T-helper 1 cell treated with Interleukin-12 subunit alpha and Interleukin-12 subunit beta and Interleukin-4 antibody, amounts not matched to agents 30 μg/mL and 1 μg/mL, for 36 hours (primary cell): ENCODE results near the gene ITFG1.
"Not testable (repeated sequence)": the region's sequence is repeated elsewhere in the genome, so short reads cannot be mapped to it uniquely, and the experiment has no call there.

Experiments used
- H3K27ac Mint-ChIP-seq: one replicate; pipeline ENCODE4 v1.8.0; 2021; ENCODE audit warnings: mild to moderate bottlenecking, mixed read lengths
- H3K27me3 Mint-ChIP-seq: one replicate; pipeline ENCODE4 v1.8.0; 2021; ENCODE audit warnings: low read depth, mixed read lengths
- H3K36me3 Mint-ChIP-seq: one replicate; pipeline ENCODE4 v1.8.0; 2021; ENCODE audit warnings: low read depth, mixed read lengths
- H3K4me1 Mint-ChIP-seq: one replicate; pipeline ENCODE4 v1.8.0; 2021; ENCODE audit warnings: low read depth, mixed read lengths
- H3K4me3 Mint-ChIP-seq: one replicate; pipeline ENCODE4 v1.8.0; 2021; ENCODE audit warnings: mild to moderate bottlenecking, moderate library complexity, mixed read lengths
- H3K9me3 Mint-ChIP-seq: one replicate; pipeline ENCODE4 v1.8.0; 2021; ENCODE audit warnings: mixed read lengths

Gene ITFG1

GRCh38 chr16:47236716-47237115, 224.1 kb downstream of the ITFG1 start:
- no peaks in the 10 kb centered on the region for H3K4me1 Mint-ChIP-seq
- no peak overlapping the region for H3K27ac Mint-ChIP-seq
- H3K9me3 Mint-ChIP-seq: no peaks in the 10 kb centered on the region
- H3K27me3 Mint-ChIP-seq: no peaks in the 10 kb centered on the region
- no peak overlapping the region for H3K4me3 Mint-ChIP-seq
- H3K36me3 Mint-ChIP-seq: peaks cover 5% of the 10 kb centered on the region

- peaks cover 3% of the 10 kb centered on the region for H3K36me3 Mint-ChIP-seq
- H3K27me3 Mint-ChIP-seq: no peaks in the 10 kb centered on the region
Observed at GRCh38 chr16:47230296-47230695, 230.6 kb downstream of the ITFG1 start.

GRCh38 chr16:47229053-47230050, 231.5 kb downstream of the ITFG1 start:
- no peak overlapping the region for H3K27ac Mint-ChIP-seq

More at GRCh38 chr16:47230296-47230695, 230.6 kb downstream of the ITFG1 start:
- no peak overlapping the region for H3K4me3 Mint-ChIP-seq
- no peak overlapping the region for H3K27ac Mint-ChIP-seq
- H3K4me1 Mint-ChIP-seq: peaks cover 7% of the 10 kb centered on the region
- H3K9me3 Mint-ChIP-seq: peaks cover 1% of the 10 kb centered on the region

GRCh38 chr16:47228241-47228640, 232.6 kb downstream of the ITFG1 start:
- H3K27ac Mint-ChIP-seq: no peak overlapping the region
- H3K4me3 Mint-ChIP-seq: no peak overlapping the region
- H3K27me3 Mint-ChIP-seq: no peaks in the 10 kb centered on the region
- peaks cover 7% of the 10 kb centered on the region for H3K4me1 Mint-ChIP-seq
- peaks cover 8% of the 10 kb centered on the region for H3K9me3 Mint-ChIP-seq
- peaks cover 3% of the 10 kb centered on the region for H3K36me3 Mint-ChIP-seq

More at GRCh38 chr16:47229053-47230050, 231.5 kb downstream of the ITFG1 start:
- peaks cover 8% of the 10 kb centered on the region for H3K9me3 Mint-ChIP-seq
- no peaks in the 10 kb centered on the region for H3K27me3 Mint-ChIP-seq
- peaks cover 7% of the 10 kb centered on the region for H3K4me1 Mint-ChIP-seq
- no peak overlapping the region for H3K4me3 Mint-ChIP-seq
- peaks cover 3% of the 10 kb centered on the region for H3K36me3 Mint-ChIP-seq

GRCh38 chr16:47213761-47214440, 247.0 kb downstream of the ITFG1 start:
- H3K4me1 Mint-ChIP-seq: no peaks in the 10 kb centered on the region
- H3K27me3 Mint-ChIP-seq: no peaks in the 10 kb centered on the region
- H3K4me3 Mint-ChIP-seq: no peak overlapping the region
- no peaks in the 10 kb centered on the region for H3K9me3 Mint-ChIP-seq
- peaks cover 4% of the 10 kb centered on the region for H3K36me3 Mint-ChIP-seq
- no peak overlapping the region for H3K27ac Mint-ChIP-seq

DNA sequence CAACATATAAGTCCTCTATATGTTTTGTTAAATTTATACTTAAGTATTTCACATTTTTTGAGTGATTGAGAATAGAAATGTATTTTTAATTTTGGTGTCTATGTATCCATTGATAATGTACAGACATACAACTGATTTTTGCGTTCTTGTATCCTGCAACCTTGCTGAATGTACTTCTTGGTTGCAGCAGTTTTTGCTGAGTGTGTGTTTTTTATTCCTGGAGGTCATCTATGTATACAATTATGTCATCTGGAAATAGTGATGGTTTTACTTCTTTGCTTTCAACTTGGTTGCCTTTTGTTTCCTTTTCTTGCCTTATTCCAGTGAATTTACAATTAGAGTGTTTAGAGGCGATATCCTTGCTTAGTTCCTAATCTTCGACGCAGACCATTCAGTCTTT, 249.6 kb downstream of the ITFG1 start:
- Mint-ChIP-seq H3K27me3 (no peaks in the 10 kb centered on the region), H3K27ac (no peak overlapping the region), H3K9me3 (no peaks in the 10 kb centered on the region), H3K4me3 (no peak overlapping the region), H3K36me3 (peaks cover 2% of the 10 kb centered on the region), H3K4me1 (no peaks in the 10 kb centered on the region)

DNA sequence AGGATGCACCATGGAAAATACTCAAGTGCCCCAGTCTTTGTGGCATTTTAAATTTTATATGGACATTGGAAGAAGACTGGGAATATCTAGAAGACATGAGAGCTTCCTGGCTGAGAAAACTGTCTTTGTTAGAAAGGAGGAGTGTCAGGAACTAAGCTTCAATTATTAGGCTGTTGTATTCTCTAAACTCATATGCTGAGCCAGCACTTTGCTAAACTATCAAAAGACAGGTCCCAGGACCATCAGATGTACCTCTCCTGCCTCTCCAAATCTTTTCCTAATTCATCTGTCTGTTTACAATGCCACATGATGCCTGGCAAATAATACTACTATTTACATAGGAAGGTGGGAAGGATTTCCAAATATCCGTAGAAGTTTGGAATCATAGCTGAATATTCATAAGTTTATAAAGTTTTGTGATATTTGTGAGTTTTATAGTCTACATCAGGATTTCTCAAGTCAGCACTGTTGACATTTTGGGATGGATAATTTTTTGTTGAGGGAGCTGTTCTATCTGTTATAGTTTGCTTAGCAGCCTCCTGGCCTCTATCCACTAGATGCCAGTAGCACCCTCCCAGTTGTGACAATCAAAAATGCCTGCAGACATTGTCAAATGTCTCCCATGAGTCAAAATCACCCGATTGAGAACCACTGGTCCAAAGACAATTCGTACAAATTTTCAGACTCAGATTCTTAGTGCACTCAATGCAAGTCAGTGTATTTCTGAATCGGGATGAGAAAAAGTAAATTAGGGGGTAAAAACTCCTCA, 255.9 kb downstream of the ITFG1 start:
- H3K4me3 Mint-ChIP-seq: no peak overlapping the region
- no peaks in the 10 kb centered on the region for H3K4me1 Mint-ChIP-seq
- no peaks in the 10 kb centered on the region for H3K36me3 Mint-ChIP-seq
- no peaks in the 10 kb centered on the region for H3K27me3 Mint-ChIP-seq
- H3K9me3 Mint-ChIP-seq: no peaks in the 10 kb centered on the region
- no peak overlapping the region for H3K27ac Mint-ChIP-seq

GRCh38 chr16:47203433-47203832, 257.4 kb downstream of the ITFG1 start:
- H3K27ac Mint-ChIP-seq, H3K4me1 Mint-ChIP-seq, H3K27me3 Mint-ChIP-seq: not testable (repeated sequence)

GRCh38 chr16:47198180-47198575, 262.7 kb downstream of the ITFG1 start:
- Mint-ChIP-seq H3K27ac (no peak overlapping the region), H3K9me3 (no peaks in the 10 kb centered on the region), H3K27me3 (no peaks in the 10 kb centered on the region), H3K36me3 (no peaks in the 10 kb centered on the region), H3K4me3 (no peak overlapping the region), H3K4me1 (no peaks in the 10 kb centered on the region)

More at GRCh38 chr16:47203433-47203832, 257.4 kb downstream of the ITFG1 start:
- not testable (repeated sequence) for H3K9me3 Mint-ChIP-seq, H3K36me3 Mint-ChIP-seq, H3K4me3 Mint-ChIP-seq

DNA sequence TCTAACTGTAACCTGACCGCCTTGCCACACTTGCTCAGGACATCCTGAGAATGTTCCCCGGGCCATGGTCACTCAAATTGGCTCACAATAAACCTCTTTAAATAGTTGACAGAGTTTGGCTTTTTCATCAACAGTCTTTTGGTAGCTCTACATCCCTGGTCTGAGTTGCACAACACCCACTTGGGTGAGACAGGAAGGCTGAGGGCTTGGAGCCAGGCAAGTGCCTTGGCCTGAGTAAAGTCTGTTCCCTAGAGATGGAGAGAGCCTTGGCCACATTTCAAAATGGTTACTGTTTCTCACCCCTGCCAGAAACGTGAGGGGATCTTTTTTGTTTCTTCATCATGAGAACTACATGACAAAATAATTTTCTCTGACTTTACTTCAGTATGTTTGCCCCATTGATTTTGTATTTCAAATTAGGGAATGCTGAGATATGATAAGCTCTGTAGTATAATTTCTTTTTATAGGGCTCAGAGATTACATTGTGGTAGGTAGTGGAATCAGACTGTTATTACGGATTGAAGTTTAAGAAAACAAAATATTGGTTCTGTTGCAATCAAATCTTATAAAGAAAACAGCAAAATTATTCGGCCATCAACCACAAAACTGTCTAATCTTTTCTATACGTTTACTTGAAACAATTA, 263.2 kb downstream of the ITFG1 start:
- no peak overlapping the region for H3K4me3 Mint-ChIP-seq
- no peaks in the 10 kb centered on the region for H3K9me3 Mint-ChIP-seq
- H3K27me3 Mint-ChIP-seq: no peaks in the 10 kb centered on the region
- H3K4me1 Mint-ChIP-seq: no peaks in the 10 kb centered on the region
- H3K27ac Mint-ChIP-seq: no peak overlapping the region
- H3K36me3 Mint-ChIP-seq: no peaks in the 10 kb centered on the region

- Mint-ChIP-seq H3K9me3 (no peaks in the 10 kb centered on the region), H3K27me3 (no peaks in the 10 kb centered on the region), H3K27ac (no peak overlapping the region), H3K4me3 (no peak overlapping the region), H3K36me3 (no peaks in the 10 kb centered on the region), H3K4me1 (no peaks in the 10 kb centered on the region)
Observed at GRCh38 chr16:47196457-47196856, 264.4 kb downstream of the ITFG1 start.

DNA sequence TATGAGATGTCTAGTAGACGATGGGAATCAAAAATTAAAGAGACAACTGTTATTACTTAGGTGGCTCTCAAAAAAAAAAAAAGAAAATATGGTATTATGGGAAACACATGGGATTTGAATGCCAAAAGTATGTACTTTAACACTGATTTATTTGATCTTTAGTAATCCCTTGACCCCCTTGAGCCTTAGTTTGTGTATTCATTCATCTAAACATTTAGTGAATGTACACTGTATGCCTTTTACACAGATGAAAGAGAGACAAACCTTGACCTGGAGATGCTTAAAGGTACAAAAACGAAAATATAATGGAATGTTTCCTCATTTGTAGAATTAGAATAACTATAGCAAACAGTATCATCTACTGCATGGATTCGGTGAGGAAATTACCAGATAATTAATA, 278.5 kb downstream of the ITFG1 start:
- Mint-ChIP-seq H3K27me3 (no peaks in the 10 kb centered on the region), H3K36me3 (no peaks in the 10 kb centered on the region), H3K27ac (no peak overlapping the region)

GRCh38 chr16:47181066-47181465, 279.8 kb downstream of the ITFG1 start:
- H3K36me3 Mint-ChIP-seq, H3K27me3 Mint-ChIP-seq, H3K27ac Mint-ChIP-seq, H3K9me3 Mint-ChIP-seq, H3K4me1 Mint-ChIP-seq, H3K4me3 Mint-ChIP-seq: not testable (repeated sequence)

More for the DNA sequence above, 278.5 kb downstream of the ITFG1 start:
- Mint-ChIP-seq H3K9me3 (no peaks in the 10 kb centered on the region), H3K4me1 (no peaks in the 10 kb centered on the region), H3K4me3 (no peak overlapping the region)

GRCh38 chr16:47180073-47180472, 280.8 kb downstream of the ITFG1 start:
- H3K27me3 Mint-ChIP-seq: no peaks in the 10 kb centered on the region
- H3K27ac Mint-ChIP-seq: no peak overlapping the region

More at GRCh38 chr16:47180073-47180472, 280.8 kb downstream of the ITFG1 start:
- Mint-ChIP-seq H3K36me3 (no peaks in the 10 kb centered on the region), H3K4me1 (no peaks in the 10 kb centered on the region), H3K4me3 (no peak overlapping the region), H3K9me3 (no peaks in the 10 kb centered on the region)
